GM18498 (cell line): Measurements from ENCODE around the gene DYNLL1.
A peak's percentile ranks its signal among the peaks of the same experiment; 100 is the strongest.
"Not testable (repeated sequence)": the region's sequence is repeated elsewhere in the genome, so short reads cannot be mapped to it uniquely, and the experiment has no call there.

Experiments
- ATAC-seq: cut with Tn5 transposase; IDR thresholded peaks from one replicate; pipeline ENCODE4 v1.9.1; 2021; ENCODE audit warnings: mild to moderate bottlenecking, moderate library complexity; ENCODE audit not compliant: unreplicated experiment

Gene DYNLL1

DNA sequence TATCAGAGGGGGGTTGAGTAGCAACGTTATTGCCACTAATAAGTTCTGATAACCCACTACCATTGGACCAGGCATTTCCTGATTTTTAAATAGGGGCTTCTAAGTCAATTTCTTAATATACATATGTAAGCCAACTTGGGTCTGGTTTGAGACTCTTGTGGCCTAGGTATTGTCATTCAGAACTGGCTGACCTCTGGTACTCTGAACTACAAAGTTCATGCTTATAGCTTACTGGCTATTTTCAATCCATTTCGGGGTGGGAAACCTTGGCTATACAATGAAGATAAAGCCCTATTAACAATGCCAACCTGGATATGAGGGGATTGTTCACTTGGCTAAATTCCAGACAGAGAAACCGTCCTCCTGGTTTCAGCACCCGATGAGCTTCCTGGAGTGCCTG, 8.7 kb downstream of the DYNLL1 start:
- ATAC-seq, result no peak

DNA sequence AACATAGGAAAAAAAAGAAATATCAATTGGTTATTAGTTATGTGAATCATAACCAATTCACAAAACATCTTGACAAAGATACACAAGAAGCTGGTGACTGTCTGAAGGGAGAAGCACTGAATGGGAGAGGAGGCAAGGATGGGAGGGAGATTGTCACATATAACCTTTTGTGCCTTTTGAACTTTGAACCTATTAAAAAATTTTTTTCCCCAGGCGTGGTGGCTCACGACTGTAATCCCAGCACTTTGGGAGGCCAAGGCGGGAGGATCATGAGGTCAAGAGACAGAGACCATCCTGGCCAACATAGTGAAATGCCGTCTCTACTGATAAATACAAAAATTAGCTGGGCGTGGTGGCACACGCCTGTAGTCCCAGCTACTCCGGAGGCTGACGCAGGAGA, 12.6 kb downstream of the DYNLL1 start:
- no peak for ATAC-seq

DNA sequence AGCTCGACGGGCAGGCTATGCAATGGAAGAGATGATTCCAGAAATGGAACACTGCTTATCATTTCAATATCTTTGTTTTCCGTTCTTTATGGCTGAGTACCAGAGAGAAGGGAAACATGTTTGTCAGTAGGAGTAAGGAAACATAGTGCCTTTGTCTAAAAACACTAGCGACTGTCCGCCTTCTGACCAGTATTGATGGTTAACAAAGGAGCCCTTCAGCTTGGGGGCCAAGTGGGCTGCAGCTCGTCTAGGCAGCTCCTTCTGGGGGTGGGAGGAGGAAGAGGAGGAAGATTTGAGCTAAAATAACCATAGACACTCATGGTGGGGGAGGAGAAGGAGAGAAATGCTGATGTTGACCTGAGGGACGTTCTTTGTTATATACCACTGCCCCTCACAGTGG, 18.1 kb downstream of the DYNLL1 start:
- no peak for ATAC-seq

DNA sequence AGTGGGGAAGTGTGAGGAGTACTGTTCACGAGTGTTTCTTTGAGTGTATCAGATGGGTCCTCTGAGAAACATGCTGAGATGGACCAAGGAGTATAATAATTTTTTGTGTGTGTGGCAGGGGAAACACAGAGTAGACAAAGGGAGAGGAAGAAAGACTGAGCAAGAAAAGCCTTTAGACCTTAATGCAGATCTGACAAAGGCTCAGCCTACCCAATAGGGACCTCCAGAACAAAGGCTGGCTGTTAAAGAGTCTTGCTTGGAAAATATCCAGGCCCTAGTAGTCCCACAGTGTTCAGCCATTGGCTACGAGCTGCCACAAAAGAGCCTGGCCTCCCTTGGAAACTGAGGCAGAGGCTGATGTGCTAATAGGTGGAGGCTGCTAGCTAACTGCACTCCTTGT, 19.6 kb downstream of the DYNLL1 start:
- no peak for ATAC-seq

DNA sequence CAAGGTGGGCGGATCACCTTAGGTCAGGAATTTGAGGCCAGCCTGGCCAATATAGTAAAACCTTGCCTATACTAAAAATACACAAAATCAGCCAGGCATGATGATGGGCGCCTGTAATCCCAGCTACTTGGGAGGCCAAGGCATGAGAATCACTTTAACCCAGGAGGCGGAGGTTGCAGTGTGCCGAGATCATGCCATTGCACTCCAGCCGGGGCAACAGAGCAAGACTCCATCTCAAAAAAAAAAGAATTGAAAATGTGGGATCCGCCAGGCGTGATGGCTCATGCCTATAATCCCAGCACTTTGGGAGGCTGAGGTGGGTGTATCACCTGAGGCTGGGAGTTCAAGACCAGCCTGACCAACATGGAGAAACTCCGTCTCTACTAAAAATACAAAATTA, 23.4 kb downstream of the DYNLL1 start:
- ATAC-seq, result not testable (repeated sequence)

DNA sequence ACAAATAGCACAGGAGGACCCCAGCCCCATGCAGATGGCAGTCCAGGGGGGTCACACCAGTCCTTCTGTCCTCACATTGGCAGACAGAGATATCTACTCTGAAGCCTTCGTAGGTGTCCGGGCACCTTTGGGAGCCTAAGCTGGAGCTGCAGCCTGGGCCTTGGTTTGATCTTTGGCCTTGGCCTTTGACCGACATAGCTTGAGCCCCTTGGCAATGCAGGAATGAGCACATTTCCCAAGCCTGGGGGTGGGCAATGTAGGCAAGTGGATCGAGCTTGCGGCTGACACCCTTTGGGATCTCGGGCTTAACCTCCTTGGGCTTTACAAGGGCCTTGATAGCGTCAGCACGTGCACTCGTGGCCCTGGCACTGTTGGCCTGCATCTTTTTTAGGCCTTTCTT, 26.7 kb downstream of the DYNLL1 start:
- no peak for ATAC-seq

DNA sequence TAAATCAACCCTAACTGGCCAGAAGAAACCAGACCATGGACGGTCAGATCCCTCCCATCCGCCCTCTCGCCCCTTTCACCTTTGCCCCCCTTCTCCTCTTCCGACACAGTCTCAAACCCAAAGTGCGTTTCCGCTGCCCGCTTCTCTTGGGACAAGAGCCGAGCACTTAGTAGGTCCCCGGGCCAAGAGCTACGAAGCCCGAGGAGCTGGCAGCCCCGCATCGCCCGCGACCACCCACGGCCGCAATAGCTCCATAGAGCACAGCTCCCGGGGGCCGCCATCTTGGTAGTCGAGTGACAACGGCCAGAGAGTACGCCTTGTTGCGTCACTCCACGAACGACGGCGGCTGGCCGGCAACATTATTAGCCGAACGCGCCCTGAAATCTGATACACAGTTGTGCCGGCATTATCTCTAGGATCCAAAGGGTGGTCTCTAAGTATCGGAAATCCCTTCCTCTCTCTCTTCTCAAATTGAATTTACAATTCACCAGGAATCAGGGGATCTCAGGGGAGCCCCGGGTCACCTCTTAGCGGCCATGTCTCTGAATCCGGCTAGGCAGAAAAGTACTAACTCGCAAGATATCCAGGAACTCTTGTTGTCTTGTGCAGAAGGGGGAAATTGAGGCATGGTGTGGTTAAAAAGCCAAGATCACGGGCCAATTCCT, 33.1 kb downstream of the DYNLL1 start, which contains the start of gene COQ5:
COQ5 (minus strand) TSS at position 298 of the 665 bp plus-strand sequence; CDS start at position 281, 17 bp downstream.
- ATAC-seq, result peak; percentile 87

DNA sequence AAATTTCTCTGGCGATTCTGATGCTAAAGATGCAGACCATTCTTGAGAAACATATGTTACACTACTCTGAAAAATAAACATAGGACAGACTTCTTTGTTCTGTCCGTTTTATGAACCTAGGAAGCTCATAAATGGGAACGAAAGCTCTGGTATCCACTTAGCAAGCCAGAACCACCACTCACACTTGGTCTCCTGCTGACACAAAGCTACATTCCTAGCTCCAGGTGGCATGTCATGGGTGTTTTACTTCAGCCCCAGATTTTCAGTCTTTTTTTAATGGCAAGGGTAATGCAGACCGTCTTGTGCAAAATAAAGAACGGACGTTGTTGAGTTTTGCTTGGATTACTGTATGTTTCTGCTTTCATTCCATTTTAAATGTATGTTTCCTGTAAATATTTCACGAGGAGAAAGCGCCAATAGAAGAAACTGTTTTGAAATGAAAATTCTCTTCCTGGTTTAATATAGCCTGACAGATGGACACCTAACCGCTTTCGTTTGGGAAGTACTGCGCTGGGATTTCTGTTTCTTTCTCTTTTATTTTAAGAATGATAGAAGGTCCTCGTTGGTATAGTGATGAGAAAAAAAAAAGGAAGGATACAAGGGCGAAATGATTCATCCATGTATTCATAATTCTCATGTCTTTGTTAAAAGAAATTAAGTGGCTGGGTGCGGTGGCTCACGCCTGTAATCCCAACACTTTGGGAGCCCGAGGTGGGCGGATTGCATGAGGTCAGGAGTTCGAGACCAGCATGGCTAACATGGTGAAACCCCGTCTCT, 33.9 kb downstream of the DYNLL1 start:
- no peak for ATAC-seq

DNA sequence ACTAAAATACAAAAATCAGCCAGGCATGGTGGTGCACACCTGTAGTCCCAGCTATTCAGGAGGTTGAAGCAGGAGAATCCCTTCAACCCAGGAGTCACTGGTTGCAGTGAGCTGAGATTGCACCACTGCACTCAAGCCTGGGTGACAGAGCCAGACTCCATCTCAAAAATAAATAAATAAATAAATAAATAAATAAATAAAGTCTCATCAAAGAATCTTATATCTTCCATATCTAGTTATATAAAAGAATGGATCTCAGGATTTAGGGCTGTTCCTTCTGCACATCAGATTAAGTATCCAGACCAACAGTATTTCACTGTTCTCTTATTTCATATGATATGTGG, 34.5 kb downstream of the DYNLL1 start:
- not testable (repeated sequence) for ATAC-seq

DNA sequence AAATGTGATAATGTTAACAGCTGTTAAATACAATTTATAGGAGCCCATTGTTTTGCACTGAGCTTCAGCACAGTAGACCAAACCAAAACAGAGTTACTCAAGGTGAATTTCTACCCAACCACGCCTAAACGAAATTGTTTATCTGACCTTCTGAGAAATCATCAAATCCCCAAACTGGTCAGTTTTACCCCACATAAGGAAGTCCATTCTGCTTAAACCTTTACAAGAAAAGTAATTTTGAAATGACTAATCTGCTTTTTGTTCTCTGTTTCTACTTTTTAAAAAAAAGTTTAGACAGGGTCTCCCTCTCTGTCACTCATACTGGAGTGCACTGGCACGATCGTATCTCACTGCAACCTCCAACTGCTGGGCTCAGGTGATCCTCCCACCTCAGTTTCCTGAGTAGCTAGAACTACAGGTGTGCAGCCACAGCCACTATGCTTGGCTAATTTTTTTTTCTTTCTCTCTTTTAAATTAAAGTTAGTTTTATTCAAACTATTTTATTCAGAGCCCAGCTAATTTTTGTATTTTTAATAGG, 36.9 kb downstream of the DYNLL1 start:
- no peak for ATAC-seq

DNA sequence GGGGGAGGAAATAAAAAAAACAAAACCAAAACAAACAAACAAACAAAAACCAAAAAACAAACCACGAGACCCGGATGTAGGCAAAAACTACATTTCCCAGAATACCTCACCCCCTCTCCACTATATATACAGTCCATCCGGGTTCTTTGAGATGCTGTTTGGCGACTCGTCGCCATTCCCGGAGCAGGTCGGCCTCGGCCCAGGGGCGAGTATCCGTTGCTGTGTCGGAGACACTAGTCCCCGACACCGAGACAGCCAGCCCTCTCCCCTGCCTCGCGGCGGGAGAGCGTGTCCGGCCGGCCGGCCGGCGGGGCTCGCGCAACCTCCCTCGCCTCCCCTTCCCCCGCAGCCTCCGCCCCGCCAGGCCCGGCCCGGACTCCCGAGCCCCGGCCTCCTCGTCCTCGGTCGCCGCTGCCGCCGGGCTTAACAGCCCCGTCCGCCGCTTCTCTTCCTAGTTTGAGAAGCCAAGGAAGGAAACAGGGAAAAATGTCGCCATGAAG, 38.3 kb downstream of the DYNLL1 start, which contains the start of gene RNF10:
RNF10 (plus strand) TSS at position 154 of the 500 bp plus-strand sequence. CDS start 456 bp downstream, outside the sequence.
- peak; percentile 70 for ATAC-seq

DNA sequence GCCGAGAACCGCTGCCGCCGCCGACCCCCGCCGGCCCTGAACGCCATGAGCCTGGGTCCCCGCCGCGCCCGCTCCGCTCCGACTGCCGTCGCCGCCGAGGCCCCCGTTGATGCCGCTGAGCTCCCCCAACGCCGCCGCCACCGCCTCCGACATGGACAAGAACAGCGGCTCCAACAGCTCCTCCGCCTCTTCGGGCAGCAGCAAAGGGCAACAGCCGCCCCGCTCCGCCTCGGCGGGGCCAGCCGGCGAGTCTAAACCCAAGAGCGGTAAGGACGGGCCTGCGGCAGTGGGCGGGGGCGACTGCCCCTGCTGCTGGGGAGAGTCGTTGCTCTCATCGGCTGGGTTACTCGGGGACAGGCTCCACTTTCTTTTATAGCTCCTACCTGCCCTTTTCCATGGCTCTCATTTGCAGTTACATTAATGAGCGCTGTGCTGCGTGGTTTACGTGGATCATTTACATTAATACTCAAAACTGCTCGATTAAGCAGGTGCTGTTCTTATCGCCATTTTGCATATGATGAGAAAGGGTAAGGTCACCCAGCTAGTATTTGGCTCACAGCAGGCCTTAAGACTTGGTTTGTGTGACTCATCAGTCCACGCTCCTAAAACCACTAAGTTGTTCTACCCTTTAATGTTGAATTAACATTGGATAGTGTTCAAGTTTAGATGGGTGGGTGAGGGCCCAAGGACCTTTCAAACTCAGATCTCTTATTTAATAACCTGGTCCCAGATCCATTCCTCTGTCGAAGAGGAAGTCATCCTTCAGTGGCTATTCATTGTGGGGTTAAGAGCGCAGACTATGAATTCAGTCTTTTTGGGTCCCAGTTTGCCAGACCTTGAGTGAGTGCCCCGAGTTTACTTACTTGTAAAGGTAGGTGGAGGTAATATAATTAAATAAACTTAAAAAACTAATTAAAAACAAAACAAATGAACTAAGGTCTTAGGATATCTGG, 39.1 kb downstream of the DYNLL1 start:
- ATAC-seq, result peak; percentile 42

DNA sequence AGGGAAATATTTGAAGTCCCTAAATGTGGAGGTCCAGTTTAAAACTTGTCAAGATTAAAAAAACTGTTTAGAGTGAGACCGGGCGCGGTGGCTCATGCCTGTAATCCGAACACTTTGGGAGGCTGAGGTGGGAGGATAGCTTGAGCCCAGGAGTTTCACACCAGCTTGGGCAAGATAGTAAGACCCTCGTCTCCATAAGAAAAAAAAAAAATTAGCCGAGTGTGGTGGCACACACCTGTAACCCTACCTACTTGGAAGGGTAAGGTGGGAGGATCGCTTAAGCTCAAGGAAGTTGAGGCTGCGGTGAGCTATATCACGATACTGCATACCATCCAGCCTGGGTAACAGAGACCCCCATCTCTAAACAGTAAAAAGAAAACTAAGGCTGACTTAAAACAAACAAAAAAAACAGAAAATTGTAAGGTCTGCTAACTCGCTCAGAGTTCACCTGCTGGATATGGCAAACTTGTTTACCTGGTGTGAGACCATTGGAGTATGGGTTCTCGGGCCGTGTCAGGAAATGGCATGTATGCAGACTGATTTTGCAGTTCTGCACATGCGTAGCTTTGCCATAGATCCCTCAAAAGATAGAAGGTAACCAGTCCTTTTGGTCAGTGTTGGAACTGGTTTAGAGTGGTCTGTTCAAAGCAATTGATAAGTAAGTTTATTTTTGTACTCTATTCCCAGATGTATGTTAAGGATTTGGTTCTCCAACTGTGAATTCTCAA, 40.3 kb downstream of the DYNLL1 start:
- ATAC-seq, result no peak

DNA sequence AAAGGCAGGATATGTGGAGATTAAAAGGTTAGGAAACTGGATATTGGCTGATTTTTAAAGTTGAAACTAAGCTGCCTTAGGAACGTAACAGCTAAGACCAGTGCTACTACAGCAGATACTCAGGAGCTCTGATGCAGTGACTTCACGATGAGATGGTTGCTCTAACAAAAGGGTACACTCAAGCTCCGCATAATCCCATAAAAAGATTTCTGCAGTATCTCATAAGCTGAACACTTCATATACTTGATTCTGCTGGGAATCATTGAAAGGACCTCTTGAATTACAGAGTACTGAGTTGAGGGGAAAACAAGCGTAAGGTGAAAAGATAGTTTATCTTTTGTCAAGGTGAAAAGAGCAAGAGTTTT, 41.9 kb downstream of the DYNLL1 start:
- no peak for ATAC-seq

DNA sequence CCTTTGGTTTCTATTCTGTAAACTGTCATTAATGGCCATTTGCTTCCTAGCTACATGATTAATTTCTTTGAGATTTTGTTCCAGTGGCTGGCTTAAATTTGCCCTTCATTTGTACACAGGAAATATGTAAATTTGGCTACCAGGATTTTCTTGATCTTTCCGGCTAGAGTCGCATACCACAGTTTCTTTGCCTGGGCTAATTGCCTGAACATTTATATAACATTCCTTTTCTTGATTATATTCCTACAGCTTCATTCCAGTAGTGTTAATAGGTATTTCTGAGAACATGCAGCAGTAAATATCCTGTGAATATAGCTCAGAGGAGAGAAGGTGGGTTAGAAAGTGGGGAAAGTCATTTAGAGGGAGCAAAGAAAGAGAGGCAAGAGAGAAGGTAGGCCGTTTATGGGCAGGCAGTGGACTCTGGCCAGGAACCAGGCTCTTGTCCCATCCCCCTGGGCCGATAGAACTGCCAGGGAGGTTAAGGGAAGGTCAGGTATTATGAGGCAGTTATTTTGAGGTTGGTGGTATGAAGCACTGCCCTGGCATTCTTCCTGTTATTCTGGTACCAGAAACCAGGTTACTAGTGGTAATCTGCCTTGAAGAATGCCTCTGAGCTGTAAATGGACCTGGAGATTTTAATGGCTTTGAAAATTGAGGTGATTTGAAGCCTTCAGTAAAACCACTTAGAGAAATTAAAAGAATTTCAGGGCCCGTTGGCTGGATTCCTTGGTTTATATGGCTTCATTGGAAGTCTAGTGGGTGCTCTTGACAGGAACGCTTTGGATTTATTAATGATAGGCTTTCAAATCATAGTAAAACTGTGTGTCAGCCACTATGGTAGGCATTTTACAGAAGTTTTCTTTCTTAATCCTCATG, 42.6 kb downstream of the DYNLL1 start:
- ATAC-seq, result no peak

DNA sequence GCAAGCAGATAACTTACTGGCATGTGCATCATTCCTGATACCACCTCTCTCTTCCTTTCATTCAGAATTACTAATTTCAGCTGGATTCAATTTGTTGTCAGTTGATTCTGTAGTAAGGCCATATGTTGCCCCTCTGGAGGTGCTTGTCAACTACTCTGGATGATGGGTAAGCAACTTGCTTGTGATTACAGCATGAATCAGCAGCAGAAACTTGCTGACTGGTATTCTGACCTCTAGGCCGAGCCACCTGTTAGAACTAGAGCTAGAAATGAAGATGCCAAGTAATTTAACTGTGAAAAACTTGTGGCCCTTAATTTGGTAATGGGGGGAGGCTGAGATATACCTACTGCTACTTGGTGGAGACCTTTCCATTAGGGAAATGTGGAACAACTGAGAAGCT, 43.4 kb downstream of the DYNLL1 start:
- no peak for ATAC-seq

DNA sequence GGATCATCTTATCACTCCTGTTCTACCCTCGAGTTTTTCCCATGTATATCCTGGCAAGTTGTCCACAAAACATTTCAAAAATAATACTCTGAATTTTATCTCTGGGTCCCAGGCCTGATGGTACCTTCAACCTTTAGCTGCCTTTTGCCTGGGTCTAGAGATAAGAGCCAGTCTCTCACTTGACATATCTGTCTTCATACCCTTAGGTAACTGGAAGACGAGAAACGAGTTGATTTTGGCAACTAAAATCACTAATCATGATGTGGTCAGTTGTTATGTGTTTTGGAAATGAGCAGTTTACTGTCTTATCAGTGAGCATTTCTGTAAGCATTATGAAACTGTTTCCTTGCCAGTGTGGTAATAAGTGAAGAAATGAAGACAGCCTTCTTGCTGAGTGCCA, 44.5 kb downstream of the DYNLL1 start:
- ATAC-seq, result no peak

DNA sequence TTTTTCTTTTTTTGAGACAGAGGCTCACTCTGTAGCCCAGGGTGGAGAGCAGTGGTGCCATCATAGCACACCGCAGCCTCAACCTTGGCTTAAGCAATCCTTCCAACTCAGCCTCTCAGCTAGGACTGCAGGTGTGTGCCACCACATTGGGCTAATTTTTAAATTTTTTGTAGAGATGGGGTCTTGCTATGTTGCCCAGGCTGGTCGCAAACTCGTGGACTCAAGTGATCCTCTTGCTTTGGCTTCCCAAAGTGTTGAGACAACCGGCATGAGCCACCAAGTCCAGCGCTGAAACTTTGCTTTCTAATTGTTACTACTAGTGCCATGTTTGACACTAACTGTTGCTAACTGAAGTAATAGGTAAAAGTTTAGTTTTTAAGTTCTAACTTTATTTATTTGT, 46.3 kb downstream of the DYNLL1 start:
- ATAC-seq, result no peak

DNA sequence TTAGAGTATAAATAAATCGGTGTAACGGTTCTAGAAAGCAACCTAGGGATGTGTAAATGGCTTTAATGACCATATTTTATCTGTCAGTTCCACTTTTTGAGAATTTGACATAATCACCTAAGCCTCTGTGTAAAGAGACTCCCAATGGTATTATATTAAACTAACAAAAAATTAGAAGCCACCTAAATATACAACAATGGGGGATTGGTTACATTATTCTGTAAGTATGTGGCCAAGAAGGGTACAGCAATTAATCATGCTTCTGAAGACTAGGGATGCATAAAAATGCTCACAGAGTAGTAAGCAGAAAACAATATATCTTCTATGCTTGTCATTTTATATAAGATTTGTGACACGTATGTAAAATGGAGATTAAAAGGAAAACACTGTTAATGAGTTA, 48.8 kb downstream of the DYNLL1 start:
- ATAC-seq, result no peak
